Activated naive CD4-positive, alpha-beta T cell treated with anti-CD3 and anti-CD28 coated beads, Interleukin-2, amount 50 U/mL, for 72 hours (primary cell): Measurements from ENCODE around the gene C10orf90. TPM values are rescaled to one million over a fixed set of nuclear protein-coding genes. Genes with fewer than 3 reads are reported as not detected.

Experiments used
- ATAC-seq, 2 donors: fragments of 150-1000 bp; cut with Tn5 transposase; 2 replicates each; pipeline ENCODE4 v1.10.0; 2021; ENCODE audit warnings: mild to moderate bottlenecking in 2 of 2, moderate library complexity in 2 of 2
- DNase-seq, 2 donors: peaks; one replicate each; pipeline ENCODE4 v3.0.0; 2021 to 2022; ENCODE audit warnings: low spot score in 2 of 2
- H3K27ac Mint-ChIP-seq, 2 donors: one replicate each; pipeline ENCODE4 v1.8.0; 2022; ENCODE audit warnings: mild to moderate bottlenecking in 2 of 2, mixed read lengths in 2 of 2
- H3K36me3 Mint-ChIP-seq, 2 donors: one replicate each; pipeline ENCODE4 v1.8.0; 2022; ENCODE audit warnings: mixed read lengths in 2 of 2
- H3K9me3 Mint-ChIP-seq, 2 donors: one replicate each; pipeline ENCODE4 v1.8.0; 2022; ENCODE audit warnings: mixed read lengths in 2 of 2
- total RNA-seq, 2 donors: library from RNA; stranded (reverse); gene quantifications; one replicate each; pipeline ENCODE4 v1.2.3, GENCODE V29; 2022

Gene C10orf90
- total RNA-seq, 2 donors from 2014 or later: not detected

DNA sequence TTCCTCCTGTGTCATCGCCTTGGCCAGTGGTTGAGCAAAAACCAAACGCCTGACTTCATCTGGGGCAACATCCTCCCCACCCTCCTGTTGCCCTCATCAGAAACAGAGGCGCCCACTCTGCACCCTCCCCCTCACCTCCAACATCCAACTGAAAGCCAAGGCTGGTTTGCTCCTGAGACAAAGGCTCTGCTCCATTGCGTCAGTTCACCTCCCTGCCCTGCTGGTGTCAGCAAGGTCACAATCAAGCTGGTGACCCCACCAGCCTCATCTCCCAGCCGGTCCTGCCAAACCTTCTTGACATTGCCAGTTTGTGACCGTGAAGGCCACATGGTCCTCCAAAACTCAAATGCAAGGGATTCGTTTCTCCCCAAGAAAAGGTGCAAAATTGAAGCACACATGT, 150.5 kb downstream of the C10orf90 start:
- Mint-ChIP-seq H3K36me3 (no peaks in the 10 kb centered on the region), H3K27ac (no peak overlapping the region), H3K9me3 (no peaks in the 10 kb centered on the region)
- ATAC-seq (no peak), DNase-seq (no peak)

DNA sequence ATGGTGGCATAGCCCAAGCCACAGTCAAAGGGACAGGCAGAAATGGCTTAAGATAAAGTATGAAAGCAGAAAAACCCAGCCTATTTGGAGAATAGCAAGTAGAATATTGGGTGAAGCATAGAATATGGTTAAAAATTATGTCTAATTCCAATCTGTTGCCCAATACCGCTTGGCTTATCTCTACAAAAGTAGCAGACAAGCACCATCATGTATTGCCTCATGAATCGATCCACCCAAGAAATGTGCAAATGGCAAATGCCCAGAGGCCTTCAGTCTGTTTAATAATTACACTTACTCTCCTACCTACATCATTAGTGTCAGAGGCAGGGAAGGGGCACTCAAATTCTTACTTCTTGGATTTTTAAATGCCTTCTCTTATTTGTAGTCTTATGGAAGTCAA, 151.3 kb downstream of the C10orf90 start:
- H3K27ac Mint-ChIP-seq: no peak overlapping the region
- no peaks in the 10 kb centered on the region for H3K9me3 Mint-ChIP-seq
- no peaks in the 10 kb centered on the region for H3K36me3 Mint-ChIP-seq
- ATAC-seq: no peak
- DNase-seq: no peak

DNA sequence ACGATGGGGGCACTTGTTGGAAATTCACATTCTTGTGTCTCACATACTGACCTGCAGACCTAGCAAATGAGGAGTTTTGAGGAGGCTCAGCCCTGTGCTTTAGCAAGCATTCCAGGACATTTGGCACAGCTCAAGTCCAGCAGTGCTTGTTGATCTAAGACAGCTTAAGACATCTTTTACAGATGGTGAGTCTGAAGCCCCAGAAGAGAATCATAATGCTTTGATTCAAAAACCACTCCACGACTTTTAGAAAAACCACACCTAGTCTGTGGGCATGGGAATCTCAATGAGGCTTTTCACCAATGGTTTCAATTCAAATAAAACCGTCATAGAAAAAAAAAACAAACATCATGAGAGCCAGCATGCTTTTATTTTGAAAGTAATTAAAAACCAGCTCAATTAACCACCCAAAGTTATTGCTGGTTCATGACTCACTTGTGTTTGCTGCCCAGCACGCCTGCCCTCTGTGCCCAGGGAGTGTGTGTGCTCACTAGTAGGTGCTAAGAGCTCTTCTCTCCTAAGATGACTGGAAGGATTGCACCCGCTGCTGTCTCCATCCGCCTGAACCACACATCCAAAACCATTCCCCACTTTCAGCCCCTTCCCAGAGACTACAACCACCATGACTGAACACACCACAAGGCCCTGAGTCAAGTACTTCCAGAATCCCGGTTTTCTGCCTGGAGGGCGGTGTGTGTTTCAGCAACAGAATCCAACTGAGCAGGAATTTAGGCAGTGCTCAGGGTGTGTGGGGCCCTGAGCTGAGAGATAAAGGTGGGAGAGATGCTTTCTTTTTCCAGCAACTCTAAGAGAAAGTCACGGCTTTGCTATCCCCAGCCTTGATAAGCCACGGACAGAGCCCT, 152.0 kb downstream of the C10orf90 start:
- no peaks in the 10 kb centered on the region for H3K9me3 Mint-ChIP-seq
- H3K36me3 Mint-ChIP-seq: no peaks in the 10 kb centered on the region
- no peak overlapping the region for H3K27ac Mint-ChIP-seq
- ATAC-seq (no peak), DNase-seq (no peak)

DNA sequence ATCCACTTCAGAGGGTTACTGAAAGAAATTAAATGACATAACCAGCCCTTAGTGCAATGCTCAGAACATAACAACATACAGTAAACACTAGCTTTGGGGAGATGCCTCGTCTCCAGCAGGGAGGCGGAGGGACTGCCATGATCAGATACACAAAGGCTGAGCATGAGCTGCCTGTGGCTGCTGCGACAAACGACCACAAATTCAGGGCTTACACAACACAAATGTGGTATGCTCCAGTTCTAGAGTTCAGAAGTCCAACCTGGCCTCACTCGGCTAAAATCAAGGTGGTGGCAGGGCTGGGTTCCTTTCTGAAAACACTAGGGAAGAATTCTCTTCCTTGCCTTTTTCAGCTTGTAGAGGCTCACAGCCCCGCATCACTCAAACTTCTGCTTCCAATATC, 154.0 kb downstream of the C10orf90 start:
- DNase-seq (no peak), ATAC-seq (no peak)
- H3K36me3 Mint-ChIP-seq: no peaks in the 10 kb centered on the region
- no peak overlapping the region for H3K27ac Mint-ChIP-seq
- H3K9me3 Mint-ChIP-seq: no peaks in the 10 kb centered on the region

DNA sequence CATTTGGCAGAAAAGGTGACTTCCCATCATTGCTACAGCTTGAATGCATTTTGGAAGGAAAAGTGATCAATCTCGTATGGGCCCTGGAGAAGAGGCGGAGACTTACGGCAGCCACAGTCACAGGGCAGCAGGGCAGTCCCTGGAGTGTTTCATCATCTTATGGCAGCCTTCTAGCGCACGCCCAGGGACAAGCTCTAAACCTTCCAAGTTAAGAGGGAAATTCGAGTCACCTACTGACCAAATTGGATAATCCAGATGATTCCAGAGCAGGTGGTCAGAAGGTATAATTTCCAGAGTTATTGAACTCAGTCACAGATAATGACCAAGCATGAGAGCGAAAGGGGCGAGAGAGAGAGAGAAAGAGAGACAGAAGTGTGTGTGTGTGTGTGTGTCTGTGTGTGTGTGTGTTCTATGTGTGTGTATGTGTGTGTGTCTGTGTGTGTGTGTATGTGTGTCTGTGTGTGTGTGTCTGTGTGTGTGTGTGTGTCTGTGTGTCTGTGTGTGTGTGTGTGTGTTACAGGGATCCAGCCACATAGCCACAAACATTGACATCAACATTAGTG, 158.5 kb downstream of the C10orf90 start:
- no peak for ATAC-seq
- H3K27ac Mint-ChIP-seq: no peak overlapping the region

DNA sequence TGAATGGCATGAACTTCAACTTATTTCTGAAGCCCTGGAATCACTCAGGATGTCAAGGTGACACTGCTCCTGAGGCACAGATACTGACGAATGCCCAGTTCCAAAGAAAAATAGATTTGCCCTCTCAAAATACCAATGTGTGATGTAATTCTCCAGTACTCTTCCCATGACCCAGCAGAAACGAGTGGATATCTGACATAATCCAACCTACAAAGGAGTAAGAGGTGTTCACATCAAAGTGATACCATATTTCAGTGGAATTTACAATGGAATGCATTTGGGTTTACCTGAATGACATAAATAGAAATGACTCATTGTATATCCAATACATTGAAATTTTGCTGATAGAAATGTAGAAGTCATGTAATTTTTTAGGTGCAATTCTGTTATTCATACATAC, 161.3 kb downstream of the C10orf90 start:
- Mint-ChIP-seq H3K27ac (no peak overlapping the region), H3K36me3 (no peaks in the 10 kb centered on the region), H3K9me3 (no peaks in the 10 kb centered on the region)
- no peak for DNase-seq
- ATAC-seq: no peak

More for the DNA sequence above, 158.5 kb downstream of the C10orf90 start:
- Mint-ChIP-seq H3K9me3 (no peaks in the 10 kb centered on the region), H3K36me3 (no peaks in the 10 kb centered on the region)
- no peak for DNase-seq

DNA sequence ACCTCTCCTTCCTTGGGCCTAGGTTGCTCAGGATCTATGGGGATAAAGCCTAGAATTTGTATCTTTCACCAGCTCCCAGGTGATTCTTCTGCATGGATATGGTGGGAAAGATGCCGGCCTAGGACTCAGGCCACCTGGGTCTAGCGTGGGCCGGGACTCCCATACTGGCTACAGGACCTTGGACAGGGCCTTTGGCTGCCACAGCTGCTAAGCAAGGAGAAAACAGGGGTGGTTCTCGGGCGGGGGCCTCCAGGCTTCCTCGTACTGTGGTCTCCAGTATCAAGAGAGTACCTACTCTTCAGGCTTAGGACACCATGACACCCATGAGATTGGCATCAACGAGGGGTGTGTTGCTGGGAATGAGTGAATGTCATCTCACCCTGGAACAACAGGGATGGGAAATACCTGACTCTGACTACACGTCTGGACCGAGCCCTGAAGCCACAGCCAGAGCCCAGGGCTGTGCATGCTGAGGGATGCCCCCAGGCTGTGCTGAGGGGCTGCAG, 161.9 kb downstream of the C10orf90 start:
- ATAC-seq (no peak), DNase-seq (no peak)
- H3K36me3 Mint-ChIP-seq: no peaks in the 10 kb centered on the region
- no peak overlapping the region for H3K27ac Mint-ChIP-seq
- H3K9me3 Mint-ChIP-seq: no peaks in the 10 kb centered on the region

DNA sequence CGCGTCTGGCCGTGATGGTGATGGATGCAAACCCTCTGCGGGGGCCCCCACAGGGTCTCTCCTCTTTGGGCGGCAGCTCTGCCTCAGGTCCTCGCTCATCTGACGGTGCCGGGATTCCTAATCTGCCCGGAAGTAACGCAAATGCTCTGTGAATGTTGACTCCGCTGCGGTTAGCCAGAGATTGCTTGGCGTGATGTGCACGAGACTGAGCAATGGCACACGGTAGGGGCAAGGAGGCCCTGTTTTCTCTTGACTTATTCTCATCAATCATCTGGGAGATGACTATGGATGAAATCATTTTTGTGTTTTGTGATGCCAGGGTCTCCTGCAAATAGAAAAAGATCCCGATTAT, 165.8 kb downstream of the C10orf90 start:
- Mint-ChIP-seq H3K36me3 (no peaks in the 10 kb centered on the region), H3K9me3 (no peaks in the 10 kb centered on the region), H3K27ac (no peak overlapping the region)
- DNase-seq (no peak), ATAC-seq (no peak)

DNA sequence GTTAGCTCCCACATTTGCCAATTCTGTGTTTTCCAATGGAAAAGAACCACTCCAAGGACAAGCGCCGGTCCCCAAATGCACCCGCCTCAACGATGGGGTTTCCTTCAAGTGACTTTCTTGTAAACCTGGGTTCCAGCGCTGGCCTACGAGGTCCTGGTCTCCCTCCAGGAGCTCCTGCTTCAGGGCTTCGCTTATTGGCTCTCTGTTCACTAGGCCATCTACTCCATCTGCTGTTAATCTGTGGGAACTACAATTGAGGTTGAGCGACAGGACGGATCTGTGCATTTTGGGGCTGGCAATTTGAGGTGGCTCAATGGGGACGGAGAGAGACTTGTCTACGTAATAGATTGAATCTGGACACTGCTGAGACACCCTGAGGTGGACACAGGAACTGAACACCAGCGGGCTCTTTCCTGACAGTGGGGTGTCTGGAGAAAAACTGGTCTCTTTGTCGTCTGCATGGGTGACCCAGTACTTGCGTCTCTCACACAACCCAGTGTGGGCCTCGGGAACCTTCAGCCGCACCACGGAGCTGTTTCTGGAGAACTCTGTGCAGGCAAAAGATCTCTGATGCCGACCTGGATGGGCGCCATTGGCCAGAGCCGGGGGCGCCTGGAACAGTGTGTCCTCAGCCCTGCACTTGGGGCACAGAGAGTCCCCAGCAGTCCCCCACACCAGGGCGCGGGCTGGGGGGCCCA, 166.3 kb downstream of the C10orf90 start:
- peak in 1 of 2 donors; percentile 52 for ATAC-seq
- Mint-ChIP-seq H3K27ac (no peak overlapping the region), H3K9me3 (no peaks in the 10 kb centered on the region), H3K36me3 (no peaks in the 10 kb centered on the region)
- no peak for DNase-seq

DNA sequence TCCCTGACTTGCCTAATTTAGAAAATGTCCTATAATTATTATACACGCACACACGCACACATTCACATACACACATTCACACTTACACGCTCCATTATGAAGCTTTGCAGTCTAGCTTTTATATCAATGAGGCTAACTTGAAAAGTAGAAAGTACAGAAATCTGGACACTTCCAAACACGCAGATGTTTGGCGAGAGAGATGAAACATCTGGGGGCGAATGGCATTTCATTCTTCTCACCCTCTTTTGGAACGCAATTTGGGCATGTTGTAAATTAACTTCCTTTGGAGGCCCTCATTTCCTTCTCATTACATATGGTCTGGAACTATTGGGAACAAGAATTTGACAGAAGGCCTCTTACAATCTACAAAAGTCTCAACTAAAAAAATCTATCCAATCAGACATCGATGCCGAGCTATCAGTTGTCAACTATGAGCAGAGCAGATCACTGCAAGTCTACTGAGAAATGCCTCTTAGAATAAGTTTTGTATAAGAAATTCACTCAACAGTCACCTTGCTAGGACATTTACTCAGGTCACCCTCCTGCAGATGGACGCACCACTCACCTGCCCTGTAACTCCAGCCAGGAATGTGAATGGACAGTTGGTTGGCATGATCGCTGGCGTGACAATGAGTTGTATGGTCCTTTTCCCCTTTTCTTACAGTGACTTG, 167.0 kb downstream of the C10orf90 start:
- H3K9me3 Mint-ChIP-seq: no peaks in the 10 kb centered on the region
- no peaks in the 10 kb centered on the region for H3K36me3 Mint-ChIP-seq
- no peak for DNase-seq
- no peak for ATAC-seq
- no peak overlapping the region for H3K27ac Mint-ChIP-seq

DNA sequence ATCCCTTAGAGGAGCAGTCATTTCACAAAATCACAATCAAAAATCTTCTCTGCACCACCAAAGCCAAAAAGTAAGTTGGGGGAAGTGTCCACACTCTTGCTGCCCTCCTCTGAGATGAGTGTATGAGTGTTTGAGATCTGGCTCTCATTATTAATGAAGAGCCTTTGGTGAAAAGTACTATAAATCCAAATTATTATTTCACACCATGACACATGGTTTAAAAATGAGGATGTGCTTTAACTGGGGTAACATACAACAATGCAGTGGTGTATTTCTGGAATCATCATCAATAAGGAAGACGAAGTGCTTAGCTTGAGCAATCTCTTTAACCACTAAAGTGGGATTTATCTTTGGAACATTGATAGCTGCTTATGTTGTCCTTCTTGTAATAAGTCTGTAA, 168.1 kb downstream of the C10orf90 start:
- Mint-ChIP-seq H3K27ac (no peak overlapping the region), H3K36me3 (no peaks in the 10 kb centered on the region), H3K9me3 (no peaks in the 10 kb centered on the region)
- ATAC-seq: no peak
- DNase-seq: no peak

DNA sequence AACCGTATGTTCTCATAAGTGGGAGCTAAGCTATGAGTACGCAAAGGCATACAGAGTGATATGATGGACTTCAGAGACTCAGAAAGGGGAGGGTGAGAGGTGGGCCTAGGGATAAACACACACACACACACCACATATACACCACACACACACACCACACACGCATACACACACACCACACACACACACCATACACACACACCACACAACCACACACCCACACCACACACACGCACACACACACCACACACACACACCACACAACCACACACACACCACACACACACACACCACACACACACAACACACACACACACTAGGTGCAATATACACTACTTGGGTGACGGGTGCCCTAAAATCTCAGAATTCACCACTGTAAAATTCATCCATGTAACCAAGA, 168.7 kb downstream of the C10orf90 start:
- no peak overlapping the region for H3K27ac Mint-ChIP-seq
- H3K36me3 Mint-ChIP-seq: no peaks in the 10 kb centered on the region
- H3K9me3 Mint-ChIP-seq: peaks cover under 1 to 3% of the 10 kb centered on the region in 2 donors
- DNase-seq: no peak
- no peak for ATAC-seq

DNA sequence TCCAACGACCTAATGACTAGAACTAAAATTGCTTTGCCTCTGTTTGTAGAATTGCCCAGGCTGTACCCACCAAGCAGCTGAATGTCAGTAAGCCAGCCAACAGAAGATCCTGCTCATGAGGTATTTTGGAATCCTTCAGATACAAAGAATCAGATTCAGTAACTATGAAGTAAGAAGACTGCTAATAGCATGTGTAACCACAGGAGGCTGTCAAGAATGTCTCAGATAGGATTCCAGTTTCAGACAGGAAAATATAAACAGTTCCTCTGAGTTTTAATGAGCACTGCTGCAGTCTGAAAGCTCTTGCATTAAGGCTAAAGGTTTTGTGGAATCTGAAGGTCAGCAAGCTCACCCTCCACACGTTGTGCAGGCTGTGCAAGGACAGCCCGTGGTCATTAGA, 169.6 kb downstream of the C10orf90 start:
- no peak for ATAC-seq
- DNase-seq: no peak
- Mint-ChIP-seq H3K36me3 (no peaks in the 10 kb centered on the region), H3K27ac (no peak overlapping the region), H3K9me3 (peaks cover 4 to 5% of the 10 kb centered on the region in 2 donors)

DNA sequence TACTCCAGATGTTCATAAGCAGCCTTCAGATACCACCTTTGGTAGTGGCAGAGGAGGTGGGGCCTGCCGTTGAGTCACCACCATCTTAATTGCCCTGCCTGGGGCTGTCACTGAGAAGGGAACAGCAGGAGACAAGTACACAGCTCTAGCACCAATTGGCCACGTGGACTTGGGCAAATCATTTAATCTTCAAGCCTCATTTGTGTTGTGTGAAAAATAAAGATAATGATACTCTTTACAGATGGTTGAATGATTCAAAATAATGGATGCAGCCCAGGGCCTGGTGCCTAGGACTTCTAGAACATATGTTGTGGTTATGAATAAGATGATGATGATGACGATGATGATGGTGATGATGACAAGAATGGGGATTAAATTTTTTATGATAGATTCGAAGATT, 170.3 kb downstream of the C10orf90 start:
- DNase-seq (no peak), ATAC-seq (no peak)
- peaks cover 4 to 5% of the 10 kb centered on the region in 2 donors for H3K9me3 Mint-ChIP-seq
- H3K27ac Mint-ChIP-seq: no peak overlapping the region
- H3K36me3 Mint-ChIP-seq: no peaks in the 10 kb centered on the region

DNA sequence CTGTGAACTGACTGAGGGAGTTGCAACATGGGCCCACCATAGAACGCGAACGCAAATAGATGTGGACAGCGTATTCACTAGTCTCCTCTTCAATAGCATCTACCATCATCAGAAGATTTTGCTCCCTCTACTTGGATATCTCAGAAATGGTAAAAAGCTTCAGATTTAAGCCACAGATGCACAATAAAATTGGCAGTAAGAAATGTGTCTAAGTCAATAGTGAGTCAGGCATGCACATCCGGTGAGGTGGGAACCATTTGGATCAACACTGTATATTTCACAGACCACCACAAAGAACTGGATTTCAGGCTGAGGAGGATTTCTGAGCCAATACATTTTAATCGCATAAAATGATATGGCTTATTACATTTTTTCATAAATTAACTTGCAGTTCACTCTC, 170.7 kb downstream of the C10orf90 start:
- no peak overlapping the region for H3K27ac Mint-ChIP-seq
- H3K9me3 Mint-ChIP-seq: peaks cover 4 to 5% of the 10 kb centered on the region in 2 donors

DNA sequence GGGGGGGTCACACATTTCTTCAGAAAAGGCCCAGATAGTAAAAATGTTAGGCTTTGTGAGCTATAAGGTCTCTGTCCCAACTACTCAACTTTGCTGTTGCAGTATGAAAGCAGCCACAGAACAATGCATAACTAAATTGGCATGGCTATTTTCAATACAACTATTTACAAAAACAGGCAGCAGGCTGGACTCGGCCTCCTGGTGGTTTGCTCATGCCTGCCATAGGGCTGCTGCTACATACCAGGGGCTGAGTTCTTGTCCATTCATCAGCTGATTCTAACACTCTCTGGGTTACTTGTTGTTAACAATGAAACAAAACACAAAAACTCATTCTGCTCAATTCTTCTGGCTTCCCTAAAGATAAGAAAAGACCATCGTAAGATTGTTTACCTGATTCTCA, 172.8 kb downstream of the C10orf90 start:
- no peak for ATAC-seq
- Mint-ChIP-seq H3K27ac (no peak overlapping the region), H3K36me3 (no peaks in the 10 kb centered on the region), H3K9me3 (peaks cover 4 to 5% of the 10 kb centered on the region in 2 donors)
- DNase-seq: no peak

More for the DNA sequence above, 170.7 kb downstream of the C10orf90 start:
- DNase-seq (no peak), ATAC-seq (no peak)
- no peaks in the 10 kb centered on the region for H3K36me3 Mint-ChIP-seq
